ENCODE measurements around the gene PDE1A. TPM values are rescaled to one million over a fixed set of nuclear protein-coding genes. Genes with fewer than 3 reads are reported as not detected.

Gene PDE1A
- total RNA-seq, 2 experiments from 2014 or later: not detected

DNA sequence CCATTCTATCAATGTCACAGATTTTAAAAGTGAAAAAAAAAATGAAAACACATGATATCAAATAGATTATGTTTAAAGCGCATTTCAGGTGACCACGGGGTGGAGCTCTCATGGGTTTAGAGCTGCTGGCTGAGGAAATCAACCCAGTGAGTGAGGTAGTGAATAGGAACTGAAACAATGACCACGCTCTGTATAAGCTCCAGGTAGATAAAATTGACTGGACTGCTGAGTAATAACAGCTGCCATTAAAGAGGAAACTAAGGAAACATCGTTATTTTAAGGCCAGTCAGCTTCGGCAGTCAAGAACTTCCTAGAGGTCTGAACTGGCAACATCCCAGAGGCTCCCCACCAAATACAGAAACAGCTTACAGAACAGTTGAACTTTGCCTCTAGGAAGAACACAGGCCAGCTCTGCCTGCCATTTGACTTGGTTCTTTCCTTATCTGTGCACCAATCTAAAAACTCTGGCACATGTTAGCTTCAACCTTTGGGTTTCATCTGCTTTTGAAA is 185.9 kb downstream of the PDE1A start:
- H3K4me1 ChIP-seq (ENCODE audit: insufficient read depth, low read length): no peaks in the 10 kb centered on the region
- ChIA-PET CTCF (no interaction called here), POLR2A (no interaction called here)
- Mint-ChIP-seq H3K4me1 (ENCODE audit: low read depth) (no peaks in the 10 kb centered on the region), H3K27me3 (no peaks in the 10 kb centered on the region), H3K4me3 (no peak overlapping the region), H3K9me3 (no peaks in the 10 kb centered on the region), H3K27ac (no peak overlapping the region), H3K36me3 (ENCODE audit: low read depth) (no peaks in the 10 kb centered on the region)
- H3K27ac ChIP-seq (ENCODE audit: low read depth in 1 of 2, low read length in 2 of 2): no peak overlapping the region
- no peaks in the 10 kb centered on the region for H3K27me3 ChIP-seq (ENCODE audit: control insufficient read depth in 1 of 2, insufficient read depth in 2 of 2, low read length in 2 of 2)
- H3K36me3 ChIP-seq (ENCODE audit: insufficient read depth, low read length): no peaks in the 10 kb centered on the region
- intact Hi-C loops (cut with DNase I, micrococcal nuclease): loop anchor here in 1 of 2 experiments (2.0 kb wide), 1 partner anchor 740 kb away; no protein-coding TSS in a partner anchor
- TF ChIP-seq CTCF (IDR thresholded peaks at IDR 0.05): no peak
- H3K4me3 ChIP-seq (ENCODE audit: low read length): no peak overlapping the region
- no peaks in the 10 kb centered on the region for H3K9me3 ChIP-seq (ENCODE audit: control insufficient read depth in 1 of 2, insufficient read depth in 1 of 2, low read length in 2 of 2)
- DNase-seq (peak in 5 of 14 experiments; percentile 0 to 19 (median 9)), ATAC-seq (ENCODE audit: poor library complexity) (no peak)

GRCh38 chr2:182230561-182230960 is 196.3 kb downstream of the PDE1A start:
- Mint-ChIP-seq H3K36me3 (ENCODE audit: low read depth) (no peaks in the 10 kb centered on the region), H3K27ac (no peak overlapping the region), H3K4me1 (ENCODE audit: low read depth) (no peaks in the 10 kb centered on the region), H3K9me3 (no peaks in the 10 kb centered on the region), H3K27me3 (peaks cover 3% of the 10 kb centered on the region), H3K4me3 (no peak overlapping the region)
- POLR2A ChIA-PET: no interaction called here
- no peaks in the 10 kb centered on the region for H3K4me1 ChIP-seq (ENCODE audit: insufficient read depth, low read length)
- H3K4me3 ChIP-seq (ENCODE audit: low read length): no peak overlapping the region
- intact Hi-C loops (cut with DNase I, micrococcal nuclease): no loop called here
- H3K9me3 ChIP-seq (ENCODE audit: control insufficient read depth in 1 of 2, insufficient read depth in 1 of 2, low read length in 2 of 2): no peaks in the 10 kb centered on the region
- no peak for DNase-seq
- H3K27me3 ChIP-seq (ENCODE audit: control insufficient read depth in 1 of 2, insufficient read depth in 2 of 2, low read length in 2 of 2): no peaks in the 10 kb centered on the region
- CTCF ChIA-PET: no interaction called here
- H3K27ac ChIP-seq (ENCODE audit: low read depth in 1 of 2, low read length in 2 of 2): no peak overlapping the region
- ATAC-seq (ENCODE audit: poor library complexity): no peak
- no peak for TF ChIP-seq CTCF (IDR thresholded peaks at IDR 0.05)
- no peaks in the 10 kb centered on the region for H3K36me3 ChIP-seq (ENCODE audit: insufficient read depth, low read length)

- H3K9me3 Mint-ChIP-seq: no peaks in the 10 kb centered on the region
- no peak overlapping the region for H3K27ac ChIP-seq (ENCODE audit: low read depth in 1 of 2, low read length in 2 of 2)
- H3K36me3 Mint-ChIP-seq (ENCODE audit: low read depth): no peaks in the 10 kb centered on the region
- no peaks in the 10 kb centered on the region for H3K27me3 ChIP-seq (ENCODE audit: control insufficient read depth in 1 of 2, insufficient read depth in 2 of 2, low read length in 2 of 2)
- ATAC-seq (ENCODE audit: poor library complexity): no peak
- CTCF ChIA-PET: no interaction called here
- H3K27ac Mint-ChIP-seq: no peak overlapping the region
- no peak for DNase-seq
- H3K4me1 Mint-ChIP-seq (ENCODE audit: low read depth): no peaks in the 10 kb centered on the region
- no peak overlapping the region for H3K4me3 Mint-ChIP-seq
- H3K4me1 ChIP-seq (ENCODE audit: insufficient read depth, low read length): no peaks in the 10 kb centered on the region
- TF ChIP-seq CTCF (IDR thresholded peaks at IDR 0.05): no peak
- no peaks in the 10 kb centered on the region for H3K9me3 ChIP-seq (ENCODE audit: control insufficient read depth in 1 of 2, insufficient read depth in 1 of 2, low read length in 2 of 2)
- intact Hi-C loops (cut with DNase I, micrococcal nuclease): no loop called here
- H3K27me3 Mint-ChIP-seq: peaks cover 3% of the 10 kb centered on the region
- H3K4me3 ChIP-seq (ENCODE audit: low read length): no peak overlapping the region
- H3K36me3 ChIP-seq (ENCODE audit: insufficient read depth, low read length): no peaks in the 10 kb centered on the region
- POLR2A ChIA-PET: no interaction called here
These were observed 197.5 kb downstream of the PDE1A start for GRCh38 chr2:182229297-182229696.
